HepG2 (cell line): ENCODE data around the gene TNFSF11. TPM values are rescaled to one million over a fixed set of nuclear protein-coding genes. Genes with fewer than 3 reads are reported as not detected.

Experiments
- ATAC-seq: fragments of 200-7000 bp; cut with Tn5 transposase; 3 replicates; pipeline ENCODE4 v1.9.1; 2020; ENCODE audit warnings: mild to moderate bottlenecking, moderate library complexity
- Bru-seq: library from RNA; stranded (reverse); fragments of 400-500 nt; gene quantifications from one replicate; lab custom pipeline; 2021; lab: Mats Ljungman, UMichigan
- BruChase-seq, 2 experiments: library from RNA; stranded (reverse); fragments of 400-500 nt; gene quantifications; one replicate each; lab custom pipeline; 2021; lab: Mats Ljungman, UMichigan
- BruUV-seq: library from RNA; stranded (reverse); fragments of 400-500 nt; replicated peaks from 2 replicates; lab custom pipeline; 2021; lab: Mats Ljungman, UMichigan
- CTCF ChIA-PET: fragments of 300-600 bp; formaldehyde crosslinking; extraction: SDS; loops from one replicate; lab custom pipeline; 2021; ENCODE audit warnings: low total read pairs, inconsistent platforms, low intra/inter-chr PET ratio; lab: Yijun Ruan, JAX
- POLR2A ChIA-PET: fragments of 350-600 bp; sonication (Branson Sonifier 250); formaldehyde crosslinking; loops from one replicate; lab custom pipeline; 2020; ENCODE audit warnings: antibody characterized with exemption, inconsistent platforms; lab: Yijun Ruan, JAX
- DNase-seq: peaks from one replicate; pipeline ENCODE4 v3.0.0-alpha.2; 2015; ENCODE audit warnings: low spot score
- FAIRE-seq: peaks from 3 replicates; lab custom pipeline; 2011; peaks lifted over from hg19 to GRCh38; lab: Jason Lieb, UNC
- H2AFZ ChIP-seq: one replicate; pipeline ENCODE4 v1.6.1; 2011; ENCODE audit warnings: low read length, inconsistent platforms
- H3K27ac ChIP-seq: fragments of 300-600 bp; 3 replicates; pipeline ENCODE4 v1.8.0; 2011; ENCODE audit warnings: mixed run types, mild to moderate bottlenecking, mixed read lengths, low read length, inconsistent platforms; ENCODE audit not compliant: insufficient read depth; ENCODE audit errors: extremely low read length
- H3K27me3 ChIP-seq, 2 experiments: fragments of 200-600 bp in 1 of 2; 2 replicates in 1 of 2; 3 replicates in 1 of 2; pipeline versions ENCODE4 v1.6.0 to v1.8.0; 2011; ENCODE audit warnings: low read length in 2 of 2, mild to moderate bottlenecking in 2 of 2, moderate library complexity in 2 of 2, inconsistent platforms in 1 of 2; ENCODE audit not compliant: insufficient read depth in 2 of 2, control insufficient read depth in 1 of 2
- H3K36me3 ChIP-seq, 2 experiments: fragments of 200-600 bp in 1 of 2; replicated peaks in 1 of 2; 2 replicates in 1 of 2; 3 replicates in 1 of 2; pipeline versions ENCODE4 v1.5.1 to v1.8.0; 2011; ENCODE audit warnings: low read length in 2 of 2, inconsistent platforms in 1 of 2; ENCODE audit not compliant: insufficient read depth in 2 of 2, control insufficient read depth in 1 of 2
- H3K4me1 ChIP-seq: 2 replicates; pipeline ENCODE4 v1.5.1; 2012; ENCODE audit warnings: low read length, inconsistent platforms; ENCODE audit not compliant: insufficient read depth
- H3K4me2 ChIP-seq: 2 replicates; pipeline ENCODE4 v1.6.0; 2011; ENCODE audit warnings: low read depth, low read length, inconsistent platforms
- H3K4me3 ChIP-seq, 3 experiments: fragments of 200-600 bp in 1 of 3; sonication (generic), shearing (Covaris generic) in 1 of 3; replicated peaks in 1 of 3; 2 replicates each; pipeline ENCODE4 v1.5.1; 2011 to 2016; ENCODE audit warnings: low read length in 3 of 3, inconsistent platforms in 2 of 3, low read depth in 2 of 3, mild to moderate bottlenecking in 2 of 3, control low read depth in 1 of 3, mixed read lengths in 1 of 3; ENCODE audit not compliant: insufficient read depth in 1 of 3
- H3K79me2 ChIP-seq: one replicate; pipeline ENCODE4 v1.6.1; 2011; ENCODE audit warnings: low read length, inconsistent platforms; ENCODE audit not compliant: insufficient read depth
- H3K9ac ChIP-seq: 2 replicates; pipeline ENCODE4 v1.6.0; 2011; ENCODE audit warnings: mild to moderate bottlenecking, low read depth, low read length, inconsistent platforms; ENCODE audit not compliant: insufficient read depth
- H3K9me3 ChIP-seq: 2 replicates; pipeline ENCODE4 v1.5.1; 2012; ENCODE audit warnings: mild to moderate bottlenecking, low read length
- H4K20me1 ChIP-seq: 2 replicates; pipeline ENCODE4 v1.6.0; 2011; ENCODE audit warnings: inconsistent platforms, mild to moderate bottlenecking, low read length, moderate library complexity; ENCODE audit not compliant: insufficient read depth
- EEA1 ChIP-seq: sonication (generic); formaldehyde crosslinking; IDR thresholded peaks from 2 replicates; pipeline ENCODE4 v1.5.1; 2020; ENCODE audit warnings: mild to moderate bottlenecking, missing genetic modification reagents, borderline replicate concordance
- GATA4 ChIP-seq: sonication (generic); IDR thresholded peaks from 2 replicates; pipeline ENCODE4 v1.6.1; 2016; ENCODE audit warnings: antibody characterized with exemption, low read depth, borderline replicate concordance
- HNRNPH1 ChIP-seq: fragments of 200-400 bp; formaldehyde crosslinking; optimal IDR thresholded peaks from 2 replicates; pipeline ENCODE3; 2017; ENCODE audit warnings: mild to moderate bottlenecking, low read depth, low read length
- IKZF1 ChIP-seq: fragments of 450-650 bp; IDR thresholded peaks from 2 replicates; pipeline ENCODE4 v1.7.1; 2016
- RBAK ChIP-seq: sonication (generic); formaldehyde crosslinking; IDR thresholded peaks from 2 replicates; pipeline ENCODE4 v1.5.1; 2020; ENCODE audit warnings: mild to moderate bottlenecking, missing genetic modification reagents
- STAT5B ChIP-seq: sonication (generic); formaldehyde crosslinking; IDR thresholded peaks from 2 replicates; pipeline ENCODE4 v1.4.0; 2020; ENCODE audit warnings: missing genetic modification reagents
- TMF1 ChIP-seq: sonication (generic); formaldehyde crosslinking; IDR thresholded peaks from 2 replicates; pipeline ENCODE4 v1.8.1; 2022; ENCODE audit warnings: low read depth, missing genetic modification reagents
- ZKSCAN8 ChIP-seq: IDR thresholded peaks from 2 replicates; pipeline ENCODE4 v1.6.1; 2016; ENCODE audit warnings: borderline replicate concordance, missing genetic modification reagents, missing compliant biosample characterization
- ZNF501 ChIP-seq: sonication (generic); formaldehyde crosslinking; IDR thresholded peaks from 2 replicates; pipeline ENCODE4 v1.5.1; 2020; ENCODE audit warnings: mild to moderate bottlenecking, moderate library complexity, missing genetic modification reagents
- ZNF556 ChIP-seq: sonication (generic); formaldehyde crosslinking; IDR thresholded peaks from 2 replicates; pipeline ENCODE4 v1.4.0; 2020; ENCODE audit warnings: mild to moderate bottlenecking, missing genetic modification reagents, borderline replicate concordance
- ZNF614 ChIP-seq: IDR thresholded peaks from 2 replicates; pipeline ENCODE4 v1.6.1; 2018; ENCODE audit warnings: missing biosample characterization, missing genetic modification reagents, inconsistent platforms, borderline replicate concordance
- ZNF839 ChIP-seq: sonication (generic); formaldehyde crosslinking; IDR thresholded peaks from 2 replicates; pipeline ENCODE4 v1.4.0; 2020; ENCODE audit warnings: missing genetic modification reagents, mild to moderate bottlenecking, borderline replicate concordance
- WGBS: methylation state at CpG from one replicate; pipeline ENCODE4 v1.1.6; 2017; ENCODE audit warnings: low lambda C conversion rate; 5-methylcytosine and 5-hydroxymethylcytosine counted together
- in situ Hi-C: cut with HindIII; loops from 2 replicates; pipeline ENCODE4 v1.10.0; 2017; ENCODE audit warnings: low pct_unique_long_range_greater_than_20kb; ENCODE audit not compliant: extremely low pct_ligation_motif_present
- intact Hi-C: fragments of 100-400 bp; cut with micrococcal nuclease; formaldehyde crosslinking; loops from one replicate; pipeline ENCODE4 v1.10.0; 2022; ENCODE audit not compliant: unreplicated experiment
- long read RNA-seq, 2 experiments: library from RNA in 1 of 2; library from polyadenylated mRNA in 1 of 2; stranded (forward) in 1 of 2; unstranded in 1 of 2; transcript quantifications; one replicate each; pipeline ENCODE4 v2.0.0, GENCODE V29; 2019 to 2022
- polyA minus RNA-seq, 3 experiments: library from RNA; depleted of rRNA, polyadenylated mRNA; stranded (reverse); fragments of >200 nt; gene quantifications; 2 replicates each; pipeline ENCODE4 v1.2.3, GENCODE V29; 2011; ENCODE audit warnings: low replicate concordance in 1 of 3
- polyA plus RNA-seq, 8 experiments: library from polyadenylated mRNA; depleted of rRNA in 3 of 8; stranded (reverse) in 7 of 8; unstranded in 1 of 8; fragments of >200 nt; fragmentation: Illumina TruSeq in 4 of 8; extraction: Trizol in 4 of 8; gene quantifications; 2 replicates each; pipeline versions ENCODE4 v1.2.1 to v1.2.3, GENCODE V29; 2011 to 2016; ENCODE audit warnings: low read depth in 4 of 8, missing spikeins in 1 of 8, mixed read lengths in 1 of 8; ENCODE audit not compliant: insufficient read depth in 1 of 8
- total RNA-seq, 5 experiments: library from RNA; depleted of rRNA; stranded (reverse); fragments of >200 nt; fragmentation: Illumina TruSeq; extraction: Trizol; gene quantifications; 2 replicates each; pipeline ENCODE4 v1.2.3, GENCODE V29; 2016; ENCODE audit warnings: low read depth in 1 of 5
- TF ChIP-seq, protein P1 (sequence below): sonication (generic); formaldehyde crosslinking; IDR thresholded peaks from 2 replicates; pipeline ENCODE4 v1.5.1; 2020; ENCODE audit warnings: mild to moderate bottlenecking, missing genetic modification reagents

The TNFSF11 gene, protein sequence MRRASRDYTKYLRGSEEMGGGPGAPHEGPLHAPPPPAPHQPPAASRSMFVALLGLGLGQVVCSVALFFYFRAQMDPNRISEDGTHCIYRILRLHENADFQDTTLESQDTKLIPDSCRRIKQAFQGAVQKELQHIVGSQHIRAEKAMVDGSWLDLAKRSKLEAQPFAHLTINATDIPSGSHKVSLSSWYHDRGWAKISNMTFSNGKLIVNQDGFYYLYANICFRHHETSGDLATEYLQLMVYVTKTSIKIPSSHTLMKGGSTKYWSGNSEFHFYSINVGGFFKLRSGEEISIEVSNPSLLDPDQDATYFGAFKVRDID
- total RNA-seq (2016; rRNA removed; fragmentation: Illumina TruSeq; extraction: Trizol) (not detected in 2 replicates), polyA plus RNA-seq (2011; rRNA removed) (0.03 TPM in 1 of 2 replicates, not detected in the other), polyA minus RNA-seq (2011; rRNA and poly(A)+ RNA removed; ENCODE audit: low replicate concordance) (not detected in 2 replicates), Bru-seq, nascent RNA (percentile 3 among the genes with signal in this experiment), BruChase-seq, experiment 1, labeled RNA remaining after a 6-hour chase (percentile 5 among the genes with signal in this experiment), BruChase-seq, experiment 2, labeled RNA remaining after a 2-hour chase (not detected)
- not detected in 2 replicates for total RNA-seq (2016; cell fraction: cytosol; rRNA removed; fragmentation: Illumina TruSeq; extraction: Trizol; ENCODE audit: low read depth)
- total RNA-seq (2016; cell fraction: insoluble cytoplasmic fraction; rRNA removed; fragmentation: Illumina TruSeq; extraction: Trizol) = not detected in 2 replicates
- not detected in 2 replicates for total RNA-seq (2016; cell fraction: membrane; rRNA removed; fragmentation: Illumina TruSeq; extraction: Trizol)
- not detected in 2 replicates for total RNA-seq (2016; cell fraction: nucleus; rRNA removed; fragmentation: Illumina TruSeq; extraction: Trizol)
- not detected in 2 replicates for polyA plus RNA-seq (2011; cell fraction: cytosol; rRNA removed)
- polyA plus RNA-seq (2011; cell fraction: nucleus; rRNA removed) = not detected in 2 replicates
- polyA plus RNA-seq (2012) = not detected in 2 replicates
- not detected in 2 replicates for polyA plus RNA-seq (2016; cell fraction: cytosol; fragmentation: Illumina TruSeq; extraction: Trizol; ENCODE audit: low read depth)
- not detected in 2 replicates for polyA plus RNA-seq (2016; cell fraction: insoluble cytoplasmic fraction; fragmentation: Illumina TruSeq; extraction: Trizol; ENCODE audit: low read depth)
- not detected in 2 replicates for polyA plus RNA-seq (2016; cell fraction: membrane; fragmentation: Illumina TruSeq; extraction: Trizol; ENCODE audit: low read depth)
- polyA plus RNA-seq (2016; cell fraction: nucleus; fragmentation: Illumina TruSeq; extraction: Trizol; ENCODE audit: insufficient read depth, low read depth) = not detected in 2 replicates
- not detected in 2 replicates for polyA minus RNA-seq (2011; cell fraction: cytosol; rRNA and poly(A)+ RNA removed)
- polyA minus RNA-seq (2011; cell fraction: nucleus; rRNA and poly(A)+ RNA removed) = not detected in 2 replicates
- long read RNA-seq, experiment 1 = 0 reads
- long read RNA-seq, experiment 2 = 0 reads

DNA sequence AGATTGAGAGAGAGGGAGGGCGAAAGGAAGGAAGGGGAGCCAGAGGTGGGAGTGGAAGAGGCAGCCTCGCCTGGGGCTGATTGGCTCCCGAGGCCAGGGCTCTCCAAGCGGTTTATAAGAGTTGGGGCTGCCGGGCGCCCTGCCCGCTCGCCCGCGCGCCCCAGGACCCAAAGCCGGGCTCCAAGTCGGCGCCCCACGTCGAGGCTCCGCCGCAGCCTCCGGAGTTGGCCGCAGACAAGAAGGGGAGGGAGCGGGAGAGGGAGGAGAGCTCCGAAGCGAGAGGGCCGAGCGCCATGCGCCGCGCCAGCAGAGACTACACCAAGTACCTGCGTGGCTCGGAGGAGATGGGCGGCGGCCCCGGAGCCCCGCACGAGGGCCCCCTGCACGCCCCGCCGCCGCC lies at the start of gene TNFSF11:
Gene TNFSF11, plus strand, starts transcription at position 142 of the 400 bp plus-strand sequence. Its CDS starts 152 bp downstream, at position 294.
- Histone ChIP-seq H2AFZ (no peak within 1 kb of the TSS), H3K36me3 (no peaks in the 10 kb centered on the region), H3K79me2 (no peaks in the 10 kb centered on the region), H3K4me1 (no peaks in the 10 kb centered on the region), H3K4me3 (no peak within 1 kb of the TSS), H3K27me3 (no peaks in the 10 kb centered on the region), H3K9ac (no peak within 1 kb of the TSS), H3K4me2 (no peak within 1 kb of the TSS), H3K27ac (no peak within 1 kb of the TSS), H4K20me1 (no peaks in the 10 kb centered on the region), H3K9me3 (no peaks in the 10 kb centered on the region)
- TF ChIP-seq IKZF1 (no peak), STAT5B (CRISPR knock-in tag) (no peak), GATA4 (no peak), ZNF556 (CRISPR knock-in tag) (no peak), HNRNPH1 (no peak), TMF1 (no peak), ZKSCAN8 (no peak), EEA1 (CRISPR knock-in tag) (no peak), ZNF839 (CRISPR knock-in tag) (no peak), RBAK (CRISPR knock-in tag) (no peak), ZNF614 (CRISPR knock-in tag) (no peak), ZNF501 (CRISPR knock-in tag) (no peak)
- TF ChIP-seq, protein P1, sequence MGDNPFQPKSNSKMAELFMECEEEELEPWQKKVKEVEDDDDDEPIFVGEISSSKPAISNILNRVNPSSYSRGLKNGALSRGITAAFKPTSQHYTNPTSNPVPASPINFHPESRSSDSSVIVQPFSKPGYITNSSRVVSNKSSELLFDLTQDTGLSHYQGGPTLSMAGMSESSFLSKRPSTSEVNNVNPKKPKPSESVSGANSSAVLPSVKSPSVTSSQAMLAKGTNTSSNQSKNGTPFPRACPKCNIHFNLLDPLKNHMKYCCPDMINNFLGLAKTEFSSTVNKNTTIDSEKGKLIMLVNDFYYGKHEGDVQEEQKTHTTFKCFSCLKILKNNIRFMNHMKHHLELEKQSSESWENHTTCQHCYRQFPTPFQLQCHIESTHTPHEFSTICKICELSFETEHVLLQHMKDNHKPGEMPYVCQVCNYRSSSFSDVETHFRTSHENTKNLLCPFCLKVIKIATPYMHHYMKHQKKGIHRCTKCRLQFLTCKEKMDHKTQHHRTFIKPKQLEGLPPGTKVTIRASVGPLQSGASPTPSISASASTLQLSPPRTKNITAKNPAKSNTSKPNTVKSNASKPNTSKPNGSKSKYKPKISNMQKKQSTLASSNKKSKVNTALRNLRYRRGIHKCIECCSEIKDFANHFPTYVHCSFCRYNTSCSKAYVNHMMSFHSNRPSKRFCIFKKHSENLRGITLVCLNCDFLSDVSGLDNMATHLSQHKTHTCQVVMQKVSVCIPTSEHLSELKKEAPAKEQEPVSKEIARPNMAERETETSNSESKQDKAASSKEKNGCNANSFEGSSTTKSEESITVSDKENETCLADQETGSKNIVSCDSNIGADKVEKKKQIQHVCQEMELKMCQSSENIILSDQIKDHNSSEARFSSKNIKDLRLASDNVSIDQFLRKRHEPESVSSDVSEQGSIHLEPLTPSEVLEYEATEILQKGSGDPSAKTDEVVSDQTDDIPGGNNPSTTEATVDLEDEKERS (CRISPR knock-in tag) = no peak
- no TSS peak for BruUV-seq
- ATAC-seq (no peak), DNase-seq (no peak), FAIRE-seq (no peak)
- WGBS = 11% methylated on average over 19 of the region's 39 CpGs
- intact Hi-C loops (no loop called here), in situ Hi-C loops (no loop called here)
- ChIA-PET POLR2A (no interaction called here), CTCF (no interaction called here)
